Measurements from ENCODE around the gene TMEM41B. TPM values are rescaled to one million over a fixed set of nuclear protein-coding genes. Genes with fewer than 3 reads are reported as not detected.

Gene TMEM41B
- total RNA-seq, 4 donors from 2014 or later: 52.7 to 86.7 (median 76.1) TPM

- DNase-seq: peak; percentile 7 to 20
- peaks cover 17 to 31% of the 10 kb centered on the region in 2 donors for H3K4me1 ChIP-seq
- H3K27ac ChIP-seq: peak overlapping the region; percentile 73 to 80 (median 80)
- no peaks in the 10 kb centered on the region for H3K27me3 ChIP-seq
- 50 to 53% methylated on average over 16 of the region's 16 CpGs for WGBS, 2 donors
- intact Hi-C loops (cut with DNase I): loop anchor here (5.0 to 10.0 kb wide), 2 partner anchors 47 to 50 kb away; partner anchors contain the start of gene DENND5A
- no peaks in the 10 kb centered on the region for H3K9me3 ChIP-seq
- peak overlapping the region in 2 of 3 donors; percentile 6 to 93 for H3K4me3 ChIP-seq (replicated peaks in 1 of 3)
- no peaks in the 10 kb centered on the region for H3K36me3 ChIP-seq
- TF ChIP-seq CTCF (IDR thresholded peaks at IDR 0.05): no peak
- no peak for TF ChIP-seq POLR2A (IDR thresholded peaks at IDR 0.05)
These were observed 790 bp upstream of the TMEM41B start for GRCh38 chr11:9315078-9315688.

- DNase-seq: peak; percentile 20 to 35
- Histone ChIP-seq H3K27ac (peak overlapping the region; percentile 65 to 80 (median 69)), H3K4me1 (peaks cover 17 to 22% of the 10 kb centered on the region in 2 donors), H3K9me3 (no peaks in the 10 kb centered on the region), H3K4me3 (replicated peaks in 1 of 3) (peak overlapping the region; percentile 93 to 100 (median 100)), H3K27me3 (no peaks in the 10 kb centered on the region), H3K36me3 (no peaks in the 10 kb centered on the region)
- WGBS, 2 donors: 1 to 2% methylated on average over 27 of the region's 27 CpGs
- TF ChIP-seq CTCF (IDR thresholded peaks at IDR 0.05) (no peak), POLR2A (IDR thresholded peaks at IDR 0.05) (no peak)
- intact Hi-C loops (cut with DNase I): loop anchor here (10.0 kb wide), 1 partner anchor 49 kb away; the partner anchor contains the start of gene DENND5A
These were observed 624 bp downstream of the TMEM41B start for GRCh38 chr11:9313648-9314290.

GRCh38 chr11:9310485-9311090, 3.8 kb downstream of the TMEM41B start:
- Histone ChIP-seq H3K27ac (no peak overlapping the region), H3K9me3 (no peaks in the 10 kb centered on the region), H3K4me3 (replicated peaks in 1 of 3) (no peak overlapping the region), H3K27me3 (no peaks in the 10 kb centered on the region), H3K36me3 (no peaks in the 10 kb centered on the region), H3K4me1 (peaks cover 17 to 18% of the 10 kb centered on the region in 2 donors)
- WGBS, 2 donors: 86 to 95% methylated on average over 3 of the region's 3 CpGs
- intact Hi-C loops (cut with DNase I): loop anchor here (10.0 kb wide), 1 partner anchor 46 kb away; the partner anchor contains the start of gene DENND5A
- no peak for DNase-seq
- no peak for TF ChIP-seq CTCF (IDR thresholded peaks at IDR 0.05)

- Histone ChIP-seq H3K36me3 (no peaks in the 10 kb centered on the region), H3K4me1 (no peaks in the 10 kb centered on the region), H3K4me3 (replicated peaks in 1 of 3) (no peak overlapping the region), H3K9me3 (no peaks in the 10 kb centered on the region), H3K27me3 (no peaks in the 10 kb centered on the region), H3K27ac (no peak overlapping the region)
- intact Hi-C loops (cut with DNase I): no loop called here
- DNase-seq: no peak
- TF ChIP-seq POLR2A (IDR thresholded peaks at IDR 0.05) (no peak), CTCF (IDR thresholded peaks at IDR 0.05) (no peak)
- WGBS, 2 donors: 89 to 92% methylated on average over 3 of the region's 3 CpGs
These were observed 10.2 kb downstream of the TMEM41B start for GRCh38 chr11:9304178-9304577.

- H3K4me3 ChIP-seq (replicated peaks in 1 of 3): no peak overlapping the region
- intact Hi-C loops (cut with DNase I): no loop called here
- 95 to 99% methylated on average over 3 of the region's 3 CpGs for WGBS, 2 donors
- TF ChIP-seq CTCF (IDR thresholded peaks at IDR 0.05): no peak
- TF ChIP-seq POLR2A (IDR thresholded peaks at IDR 0.05): no peak
- no peak overlapping the region for H3K27ac ChIP-seq
- no peaks in the 10 kb centered on the region for H3K27me3 ChIP-seq
- H3K4me1 ChIP-seq: peaks cover 0 to 4% of the 10 kb centered on the region in 2 donors
- no peaks in the 10 kb centered on the region for H3K9me3 ChIP-seq
- H3K36me3 ChIP-seq: no peaks in the 10 kb centered on the region
- DNase-seq: no peak
These were observed 11.9 kb downstream of the TMEM41B start for GRCh38 chr11:9302448-9302847.

Data from thyroid gland (tissue), 4 donors.